ENCODE results near the gene AP1S1. TPM values are rescaled to one million over a fixed set of nuclear protein-coding genes. Genes with fewer than 3 reads are reported as not detected.

The AP1S1 gene
- total RNA-seq, 2 experiments from 2014 or later = 3.0 to 3.9 TPM

- TF ChIP-seq CTCF (IDR thresholded peaks at IDR 0.05) = no peak
- Histone ChIP-seq H3K4me3 (ENCODE audit: low read length) (no peak overlapping the region), H3K27ac (ENCODE audit: low read depth in 1 of 2, low read length in 2 of 2) (no peak overlapping the region), H3K36me3 (ENCODE audit: insufficient read depth, low read length) (no peaks in the 10 kb centered on the region), H3K27me3 (ENCODE audit: control insufficient read depth in 1 of 2, insufficient read depth in 2 of 2, low read length in 2 of 2) (peaks cover 42 to 43% of the 10 kb centered on the region in 2 experiments), H3K4me1 (ENCODE audit: insufficient read depth, low read length) (peaks cover 32% of the 10 kb centered on the region), H3K9me3 (ENCODE audit: control insufficient read depth in 1 of 2, insufficient read depth in 1 of 2, low read length in 2 of 2) (no peaks in the 10 kb centered on the region)
- no peak for ATAC-seq (ENCODE audit: poor library complexity)
- ChIA-PET POLR2A (no interaction called here), CTCF (interaction anchor here (1.2 to 1.4 kb wide), 2 partner anchors 18 to 118 kb away, joined by 3 read pairs; no protein-coding TSS in a partner anchor)
- H3K27ac Mint-ChIP-seq = no peak overlapping the region
- H3K27me3 Mint-ChIP-seq = peaks cover 68% of the 10 kb centered on the region
- no peak overlapping the region for H3K4me3 Mint-ChIP-seq
- H3K36me3 Mint-ChIP-seq (ENCODE audit: low read depth) = no peaks in the 10 kb centered on the region
- H3K4me1 Mint-ChIP-seq (ENCODE audit: low read depth) = peaks cover 25% of the 10 kb centered on the region
- peak in 3 of 14 experiments; percentile 4 to 40 (median 12) for DNase-seq
- intact Hi-C loops (cut with DNase I, micrococcal nuclease) = no loop called here
- no peaks in the 10 kb centered on the region for H3K9me3 Mint-ChIP-seq
These were observed 28.2 kb upstream of the AP1S1 start for GRCh38 chr7:101125989-101126650.

GRCh38 chr7:101126651-101127459 lies 27.4 kb upstream of the AP1S1 start, which contains the start of gene SERPINE1:
SERPINE1 (plus strand) TSS chr7:101127104; CDS start chr7:101128394, 1,290 bp downstream.
- peaks cover 25% of the 10 kb centered on the region for H3K4me1 Mint-ChIP-seq (ENCODE audit: low read depth)
- Histone ChIP-seq H3K4me1 (ENCODE audit: insufficient read depth, low read length) (peaks cover 32% of the 10 kb centered on the region), H3K9me3 (ENCODE audit: control insufficient read depth in 1 of 2, insufficient read depth in 1 of 2, low read length in 2 of 2) (no peaks in the 10 kb centered on the region), H3K36me3 (ENCODE audit: insufficient read depth, low read length) (no peaks in the 10 kb centered on the region), H3K4me3 (ENCODE audit: low read length) (no peak within 1 kb of the TSS), H3K27me3 (ENCODE audit: control insufficient read depth in 1 of 2, insufficient read depth in 2 of 2, low read length in 2 of 2) (peaks cover 40 to 41% of the 10 kb centered on the region in 2 experiments), H3K27ac (ENCODE audit: low read depth in 1 of 2, low read length in 2 of 2) (no peak within 1 kb of the TSS)
- intact Hi-C loops (cut with DNase I, micrococcal nuclease) = no loop called here
- ChIA-PET POLR2A (no interaction called here), CTCF (interaction anchor here (1.2 to 1.4 kb wide), 2 partner anchors 17 to 117 kb away, joined by 3 read pairs; no protein-coding TSS in a partner anchor)
- ATAC-seq (ENCODE audit: poor library complexity) = peak; percentile 85
- peak within 1 kb of the TSS; percentile 64 for H3K4me3 Mint-ChIP-seq
- peaks cover 66% of the 10 kb centered on the region for H3K27me3 Mint-ChIP-seq
- no peaks in the 10 kb centered on the region for H3K9me3 Mint-ChIP-seq
- no peak for TF ChIP-seq CTCF (IDR thresholded peaks at IDR 0.05)
- H3K36me3 Mint-ChIP-seq (ENCODE audit: low read depth) = no peaks in the 10 kb centered on the region
- H3K27ac Mint-ChIP-seq = no peak within 1 kb of the TSS
- peak; percentile 6 to 76 (median 38) for DNase-seq

- no peak for TF ChIP-seq CTCF (IDR thresholded peaks at IDR 0.05)
- no peaks in the 10 kb centered on the region for H3K9me3 ChIP-seq (ENCODE audit: control insufficient read depth in 1 of 2, insufficient read depth in 1 of 2, low read length in 2 of 2)
- no peaks in the 10 kb centered on the region for H3K9me3 Mint-ChIP-seq
- peaks cover 25% of the 10 kb centered on the region for H3K4me1 Mint-ChIP-seq (ENCODE audit: low read depth)
- ATAC-seq (ENCODE audit: poor library complexity) = no peak
- no peaks in the 10 kb centered on the region for H3K36me3 ChIP-seq (ENCODE audit: insufficient read depth, low read length)
- intact Hi-C loops (cut with DNase I, micrococcal nuclease) = no loop called here
- ChIA-PET POLR2A (no interaction called here), CTCF (interaction anchor here (1.2 to 1.4 kb wide), 2 partner anchors 16 to 117 kb away, joined by 3 read pairs; no protein-coding TSS in a partner anchor)
- peaks cover 29% of the 10 kb centered on the region for H3K4me1 ChIP-seq (ENCODE audit: insufficient read depth, low read length)
- H3K27ac Mint-ChIP-seq = no peak overlapping the region
- no peak overlapping the region for H3K4me3 ChIP-seq (ENCODE audit: low read length)
- no peak for DNase-seq
- H3K4me3 Mint-ChIP-seq = no peak overlapping the region
- peaks cover 66% of the 10 kb centered on the region for H3K27me3 Mint-ChIP-seq
- no peak overlapping the region for H3K27ac ChIP-seq (ENCODE audit: low read depth in 1 of 2, low read length in 2 of 2)
- H3K27me3 ChIP-seq (ENCODE audit: control insufficient read depth in 1 of 2, insufficient read depth in 2 of 2, low read length in 2 of 2) = peaks cover 35 to 41% of the 10 kb centered on the region in 2 experiments
- H3K36me3 Mint-ChIP-seq (ENCODE audit: low read depth) = no peaks in the 10 kb centered on the region
These were observed 26.7 kb upstream of the AP1S1 start for GRCh38 chr7:101127460-101128039.

Data from CD4-positive, alpha-beta T cell (primary cell).